ENCODE data around the gene ICA1L.

ICA1L gene

GRCh38 chr2:202842690-202843089 lies 28.9 kb downstream of the ICA1L start:
- H3K4me3 ChIP-seq (ENCODE audit: low read length) = no peak overlapping the region
- H3K9me3 ChIP-seq (ENCODE audit: control insufficient read depth, low read depth, low read length) = no peaks in the 10 kb centered on the region
- no peak overlapping the region for H3K27ac ChIP-seq (ENCODE audit: low read length)
- no peaks in the 10 kb centered on the region for H3K27me3 ChIP-seq (ENCODE audit: control insufficient read depth, insufficient read depth, low read length)
- no peak overlapping the region for H3K9ac ChIP-seq (ENCODE audit: low read length)
- H3K4me1 ChIP-seq (ENCODE audit: control insufficient read depth, low read depth, low read length) = no peaks in the 10 kb centered on the region
- H3K36me3 ChIP-seq (ENCODE audit: control insufficient read depth, low read depth, low read length) = no peaks in the 10 kb centered on the region

DNA sequence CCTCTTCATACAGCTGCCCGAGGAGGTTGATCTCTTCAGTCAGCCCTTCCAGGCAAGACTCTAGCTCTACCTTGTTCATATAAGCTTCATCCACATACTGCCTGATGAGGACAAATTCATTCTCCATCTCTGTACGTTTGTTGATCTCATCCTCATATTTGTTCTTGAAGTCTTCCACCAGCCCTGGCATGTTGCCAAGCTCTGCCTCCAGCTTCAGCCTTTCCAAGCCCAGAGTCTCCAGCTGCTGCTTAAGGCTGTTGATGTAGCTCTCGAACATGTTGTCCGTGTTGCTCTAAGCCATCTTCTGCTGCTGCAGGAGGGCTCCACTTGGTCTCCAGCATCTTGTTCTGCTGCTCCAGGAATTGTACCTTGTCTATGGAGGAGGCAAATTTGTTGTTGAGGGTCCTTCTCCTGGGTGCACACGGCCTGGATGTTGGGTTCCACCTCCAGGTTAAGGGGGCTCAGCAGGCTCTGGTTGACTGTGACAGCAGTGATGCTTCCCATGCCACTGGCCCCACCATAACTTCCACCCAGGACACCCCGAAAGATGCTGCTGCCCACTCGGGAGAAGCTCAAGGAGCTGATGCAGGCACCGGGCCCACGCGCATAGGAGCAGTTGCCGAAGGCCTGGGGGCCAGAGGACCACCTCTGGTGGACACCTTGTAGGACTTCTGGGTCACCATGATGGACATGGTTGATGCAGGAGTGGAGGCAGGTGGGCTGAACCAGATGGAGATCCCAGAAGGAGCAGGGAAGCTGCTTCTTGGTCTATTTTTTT lies 30.3 kb downstream of the ICA1L start:
- H3K27ac ChIP-seq (ENCODE audit: low read length) = no peak overlapping the region
- H3K4me1 ChIP-seq (ENCODE audit: control insufficient read depth, low read depth, low read length) = no peaks in the 10 kb centered on the region
- no peaks in the 10 kb centered on the region for H3K9me3 ChIP-seq (ENCODE audit: control insufficient read depth, low read depth, low read length)
- H3K27me3 ChIP-seq (ENCODE audit: control insufficient read depth, insufficient read depth, low read length) = no peaks in the 10 kb centered on the region
- no peak overlapping the region for H3K4me3 ChIP-seq (ENCODE audit: low read length)
- no peak overlapping the region for H3K9ac ChIP-seq (ENCODE audit: low read length)
- H3K36me3 ChIP-seq (ENCODE audit: control insufficient read depth, low read depth, low read length) = no peaks in the 10 kb centered on the region

GRCh38 chr2:202831242-202832220 lies 40.0 kb downstream of the ICA1L start:
- no peak overlapping the region for H3K27ac ChIP-seq (ENCODE audit: low read length)
- no peak overlapping the region for H3K4me3 ChIP-seq (ENCODE audit: low read length)
- no peak overlapping the region for H3K9ac ChIP-seq (ENCODE audit: low read length)

GRCh38 chr2:202824901-202825300 lies 46.7 kb downstream of the ICA1L start:
- H3K27me3 ChIP-seq (ENCODE audit: control insufficient read depth, insufficient read depth, low read length) = no peaks in the 10 kb centered on the region
- H3K27ac ChIP-seq (ENCODE audit: low read length) = no peak overlapping the region
- H3K9ac ChIP-seq (ENCODE audit: low read length) = no peak overlapping the region
- H3K4me3 ChIP-seq (ENCODE audit: low read length) = no peak overlapping the region
- H3K9me3 ChIP-seq (ENCODE audit: control insufficient read depth, low read depth, low read length) = no peaks in the 10 kb centered on the region
- H3K36me3 ChIP-seq (ENCODE audit: control insufficient read depth, low read depth, low read length) = no peaks in the 10 kb centered on the region
- H3K4me1 ChIP-seq (ENCODE audit: control insufficient read depth, low read depth, low read length) = no peaks in the 10 kb centered on the region

More at GRCh38 chr2:202831242-202832220, 40.0 kb downstream of the ICA1L start:
- H3K9me3 ChIP-seq (ENCODE audit: control insufficient read depth, low read depth, low read length) = no peaks in the 10 kb centered on the region
- no peaks in the 10 kb centered on the region for H3K4me1 ChIP-seq (ENCODE audit: control insufficient read depth, low read depth, low read length)
- no peaks in the 10 kb centered on the region for H3K27me3 ChIP-seq (ENCODE audit: control insufficient read depth, insufficient read depth, low read length)
- H3K36me3 ChIP-seq (ENCODE audit: control insufficient read depth, low read depth, low read length) = no peaks in the 10 kb centered on the region

DNA sequence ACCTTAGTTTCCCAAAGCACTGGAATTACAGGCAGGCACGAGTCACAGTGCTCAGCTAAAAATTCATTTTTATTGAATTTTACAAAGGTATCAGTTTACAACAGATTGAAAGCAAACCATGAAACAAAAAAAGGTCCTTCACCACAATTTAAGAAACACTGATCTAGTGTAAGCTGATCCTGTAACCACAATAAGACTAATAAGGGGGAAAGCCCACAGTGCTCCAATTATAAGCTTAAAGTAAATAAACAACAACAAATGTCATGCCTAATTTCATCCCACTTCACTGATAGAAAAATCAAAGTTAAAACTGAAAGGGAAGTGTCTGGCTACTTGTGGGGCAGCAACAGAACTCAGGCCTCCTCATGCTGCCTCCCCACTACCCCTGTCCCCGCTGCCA lies 49.2 kb downstream of the ICA1L start:
- Histone ChIP-seq H3K9me3 (ENCODE audit: control insufficient read depth, low read depth, low read length) (no peaks in the 10 kb centered on the region), H3K9ac (ENCODE audit: low read length) (no peak overlapping the region), H3K4me3 (ENCODE audit: low read length) (no peak overlapping the region), H3K4me1 (ENCODE audit: control insufficient read depth, low read depth, low read length) (no peaks in the 10 kb centered on the region), H3K27ac (ENCODE audit: low read length) (no peak overlapping the region), H3K36me3 (ENCODE audit: control insufficient read depth, low read depth, low read length) (no peaks in the 10 kb centered on the region), H3K27me3 (ENCODE audit: control insufficient read depth, insufficient read depth, low read length) (no peaks in the 10 kb centered on the region)

DNA sequence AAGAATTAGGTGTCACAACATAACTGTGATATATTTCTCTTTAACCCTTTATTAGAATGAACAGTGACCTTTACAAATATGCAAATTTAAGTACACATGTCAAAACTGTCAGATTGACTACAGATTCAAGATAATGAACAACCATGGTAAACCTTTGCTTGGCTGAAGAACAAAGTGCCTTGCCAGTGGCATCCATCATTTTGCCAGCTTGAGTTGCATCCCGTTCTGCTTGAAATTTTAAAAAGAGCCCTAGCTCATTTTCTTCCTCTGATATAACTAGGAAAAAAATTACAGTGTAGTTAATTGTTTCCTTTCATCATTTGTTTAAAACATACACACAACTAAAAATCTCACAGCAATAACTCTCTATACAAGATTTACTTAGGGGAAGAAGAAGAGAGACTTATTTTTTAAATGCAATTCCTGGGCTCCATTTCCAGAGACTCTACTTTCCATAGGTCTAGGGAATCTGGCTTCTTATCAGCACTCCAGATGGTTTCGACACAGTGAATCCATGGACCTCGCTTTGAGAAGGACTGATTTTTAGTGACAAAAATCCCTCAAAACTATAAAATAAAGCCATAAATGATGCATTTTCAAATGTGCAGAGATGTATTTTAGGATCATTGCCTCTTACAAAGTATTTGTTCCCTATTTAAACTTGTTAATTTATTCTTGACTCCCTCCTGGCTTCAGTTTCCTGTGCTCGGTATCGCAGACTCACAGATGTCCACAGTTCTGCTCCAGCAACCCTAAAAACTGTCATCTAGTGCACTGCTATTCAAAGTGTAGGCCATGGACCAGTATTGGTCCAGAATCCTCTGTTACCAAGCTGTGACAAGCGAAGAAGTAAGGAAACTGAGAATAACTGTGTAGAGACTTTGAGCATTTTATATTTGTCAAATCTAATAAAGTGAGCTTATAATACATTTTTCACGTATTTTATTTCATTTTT lies 50.1 kb downstream of the ICA1L start:
- no peaks in the 10 kb centered on the region for H3K36me3 ChIP-seq (ENCODE audit: control insufficient read depth, low read depth, low read length)
- H3K4me1 ChIP-seq (ENCODE audit: control insufficient read depth, low read depth, low read length) = no peaks in the 10 kb centered on the region
- H3K4me3 ChIP-seq (ENCODE audit: low read length) = no peak overlapping the region
- H3K9ac ChIP-seq (ENCODE audit: low read length) = no peak overlapping the region
- no peak overlapping the region for H3K27ac ChIP-seq (ENCODE audit: low read length)
- H3K9me3 ChIP-seq (ENCODE audit: control insufficient read depth, low read depth, low read length) = no peaks in the 10 kb centered on the region
- no peaks in the 10 kb centered on the region for H3K27me3 ChIP-seq (ENCODE audit: control insufficient read depth, insufficient read depth, low read length)

- Histone ChIP-seq H3K36me3 (ENCODE audit: control insufficient read depth, low read depth, low read length) (no peaks in the 10 kb centered on the region), H3K27ac (ENCODE audit: low read length) (no peak overlapping the region), H3K9ac (ENCODE audit: low read length) (no peak overlapping the region), H3K4me3 (ENCODE audit: low read length) (no peak overlapping the region), H3K27me3 (ENCODE audit: control insufficient read depth, insufficient read depth, low read length) (no peaks in the 10 kb centered on the region), H3K4me1 (ENCODE audit: control insufficient read depth, low read depth, low read length) (no peaks in the 10 kb centered on the region), H3K9me3 (ENCODE audit: control insufficient read depth, low read depth, low read length) (no peaks in the 10 kb centered on the region)
Measured at GRCh38 chr2:202818321-202818720, 53.2 kb downstream of the ICA1L start.

GRCh38 chr2:202817771-202818170 lies 53.8 kb downstream of the ICA1L start:
- no peaks in the 10 kb centered on the region for H3K36me3 ChIP-seq (ENCODE audit: control insufficient read depth, low read depth, low read length)
- H3K4me1 ChIP-seq (ENCODE audit: control insufficient read depth, low read depth, low read length) = no peaks in the 10 kb centered on the region
- no peak overlapping the region for H3K27ac ChIP-seq (ENCODE audit: low read length)
- no peak overlapping the region for H3K4me3 ChIP-seq (ENCODE audit: low read length)
- no peaks in the 10 kb centered on the region for H3K9me3 ChIP-seq (ENCODE audit: control insufficient read depth, low read depth, low read length)
- H3K9ac ChIP-seq (ENCODE audit: low read length) = no peak overlapping the region
- no peaks in the 10 kb centered on the region for H3K27me3 ChIP-seq (ENCODE audit: control insufficient read depth, insufficient read depth, low read length)

DNA sequence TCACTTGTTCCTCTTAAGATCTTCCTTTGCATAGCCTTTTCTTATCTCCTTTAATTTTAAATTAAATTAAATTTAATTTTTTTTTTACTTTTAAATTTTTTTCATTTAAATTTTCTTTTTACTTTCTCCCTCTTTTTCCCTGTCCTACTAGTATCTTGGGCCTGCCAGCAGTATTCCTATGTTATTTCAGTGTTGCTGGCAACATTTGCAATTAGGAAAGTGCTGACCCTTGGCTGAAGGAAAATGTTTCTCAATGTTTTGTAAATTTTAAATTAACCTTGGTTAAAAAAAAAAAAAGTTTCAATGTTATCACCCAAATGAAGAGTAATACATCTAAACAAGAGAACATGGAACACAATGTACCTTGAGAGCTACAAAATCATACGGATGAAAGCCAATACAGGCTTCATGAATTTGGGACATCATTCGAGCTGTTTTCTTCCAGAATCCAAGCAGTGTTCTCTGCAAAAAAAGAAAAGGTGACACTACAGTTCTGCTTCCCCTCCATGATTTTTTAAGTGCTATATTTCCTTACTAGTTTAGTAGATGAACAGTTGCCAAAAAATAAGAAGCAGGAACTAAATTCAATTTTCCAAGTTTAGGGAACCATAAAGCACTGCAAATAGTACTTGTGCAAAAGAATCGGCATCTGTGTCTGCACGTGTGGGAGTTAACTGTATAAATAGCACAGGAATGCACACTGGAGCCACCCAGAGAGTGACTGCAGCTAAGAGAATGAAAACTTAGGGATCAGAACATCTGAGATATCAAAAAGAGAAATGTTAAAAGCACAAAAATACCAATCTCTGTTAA lies 55.8 kb downstream of the ICA1L start:
- Histone ChIP-seq H3K4me3 (ENCODE audit: low read length) (no peak overlapping the region), H3K27me3 (ENCODE audit: control insufficient read depth, insufficient read depth, low read length) (no peaks in the 10 kb centered on the region), H3K36me3 (ENCODE audit: control insufficient read depth, low read depth, low read length) (no peaks in the 10 kb centered on the region), H3K4me1 (ENCODE audit: control insufficient read depth, low read depth, low read length) (no peaks in the 10 kb centered on the region), H3K9ac (ENCODE audit: low read length) (no peak overlapping the region), H3K27ac (ENCODE audit: low read length) (no peak overlapping the region), H3K9me3 (ENCODE audit: control insufficient read depth, low read depth, low read length) (no peaks in the 10 kb centered on the region)

- Histone ChIP-seq H3K27me3 (ENCODE audit: control insufficient read depth, insufficient read depth, low read length) (no peaks in the 10 kb centered on the region), H3K4me1 (ENCODE audit: control insufficient read depth, low read depth, low read length) (no peaks in the 10 kb centered on the region), H3K27ac (ENCODE audit: low read length) (no peak overlapping the region), H3K4me3 (ENCODE audit: low read length) (no peak overlapping the region), H3K36me3 (ENCODE audit: control insufficient read depth, low read depth, low read length) (no peaks in the 10 kb centered on the region), H3K9me3 (ENCODE audit: control insufficient read depth, low read depth, low read length) (no peaks in the 10 kb centered on the region), H3K9ac (ENCODE audit: low read length) (no peak overlapping the region)
Measured at GRCh38 chr2:202814226-202814625, 57.3 kb downstream of the ICA1L start.
